Neural cell (in vitro differentiated cells): ENCODE data around the gene SEC14L1. TPM values are rescaled to one million over a fixed set of nuclear protein-coding genes. Genes with fewer than 3 reads are reported as not detected.

Experiments
- H2AFZ ChIP-seq: fragments of 200-600, 300-800 bp; sonication (generic), shearing (Covaris generic); 2 replicates; pipeline ENCODE4 v1.6.0; 2014; ENCODE audit warnings: low read depth, mild to moderate bottlenecking, antibody characterized with exemption, low read length, moderate library complexity
- H3F3A ChIP-seq: fragments of 200-600 bp; shearing (Covaris generic); 2 replicates; pipeline ENCODE4 v1.6.1; 2016; ENCODE audit warnings: mild to moderate bottlenecking, moderate library complexity, mixed read lengths, antibody characterized with exemption, low read length; ENCODE audit not compliant: insufficient read depth, poor library complexity, severe bottlenecking
- H3K27ac ChIP-seq: fragments of 200-600, 300-800 bp; sonication (generic), shearing (Covaris generic); 2 replicates; pipeline ENCODE4 v1.5.1; 2014; ENCODE audit warnings: mild to moderate bottlenecking, low read length, moderate library complexity
- H3K27me3 ChIP-seq: fragments of 300-800, 200-600 bp; sonication (generic), shearing (Covaris generic); 2 replicates; pipeline ENCODE4 v1.6.0; 2014; ENCODE audit warnings: mild to moderate bottlenecking, low read depth, low read length, moderate library complexity; ENCODE audit not compliant: insufficient read depth
- H3K36me3 ChIP-seq: fragments of 300-800, 200-600 bp; sonication (generic), shearing (Covaris generic); 2 replicates; pipeline ENCODE4 v1.5.1; 2014; ENCODE audit warnings: mild to moderate bottlenecking, antibody characterized with exemption, low read length, moderate library complexity; ENCODE audit not compliant: insufficient read depth
- H3K4me2 ChIP-seq: fragments of 300-800, 200-600 bp; sonication (generic), shearing (Covaris generic); 2 replicates; pipeline ENCODE4 v1.6.0; 2014; ENCODE audit warnings: mild to moderate bottlenecking, low read length
- H3K4me3 ChIP-seq: fragments of 300-800, 200-600 bp; sonication (generic), shearing (Covaris generic); 2 replicates; pipeline ENCODE4 v1.5.1; 2014; ENCODE audit warnings: mild to moderate bottlenecking, low read length, moderate library complexity
- H3K79me2 ChIP-seq: fragments of 200-600 bp; shearing (Covaris generic); replicated peaks from 2 replicates; pipeline ENCODE4 v1.6.0; 2014; ENCODE audit warnings: mild to moderate bottlenecking, low read length, moderate library complexity; ENCODE audit not compliant: insufficient read depth
- H3K9ac ChIP-seq: fragments of 300-800, 200-600 bp; sonication (generic), shearing (Covaris generic); 2 replicates; pipeline ENCODE4 v1.6.1; 2016; ENCODE audit warnings: mild to moderate bottlenecking, low read length, mixed read lengths
- H3K9me2 ChIP-seq: fragments of 200-600 bp; shearing (Covaris generic); 2 replicates; pipeline ENCODE4 v1.6.1; 2016; ENCODE audit warnings: mild to moderate bottlenecking, low read length, mixed read lengths; ENCODE audit not compliant: insufficient read depth
- H3K9me3 ChIP-seq: fragments of 200-600, 300-800 bp; sonication (generic), shearing (Covaris generic); 2 replicates; pipeline ENCODE4 v1.6.1; 2016; ENCODE audit warnings: mild to moderate bottlenecking, mixed run types, low read length, moderate library complexity, mixed read lengths
- H4K20me1 ChIP-seq: fragments of 200-600 bp; shearing (Covaris generic); 2 replicates; pipeline ENCODE4 v1.6.1; 2016; ENCODE audit warnings: mild to moderate bottlenecking, mixed run types; ENCODE audit not compliant: insufficient read depth
- EP300 ChIP-seq: fragments of 450-650 bp; conservative IDR thresholded peaks from 2 replicates; pipeline ENCODE4 v1.6.1; 2014; ENCODE audit warnings: antibody characterized with exemption, mild to moderate bottlenecking, moderate library complexity; ENCODE audit not compliant: poor library complexity, severe bottlenecking
- EZH2 ChIP-seq: fragments of 200-600, 300-800 bp; shearing (Covaris generic), sonication (generic); IDR thresholded peaks from 2 replicates; pipeline ENCODE4 v1.6.1; 2014; ENCODE audit warnings: antibody characterized with exemption, low read length, borderline replicate concordance, mild to moderate bottlenecking; ENCODE audit not compliant: insufficient read depth, poor library complexity, severe bottlenecking
- MXI1 ChIP-seq: fragments of 450-650 bp; conservative IDR thresholded peaks from 2 replicates; pipeline ENCODE4 v1.6.1; 2014; ENCODE audit warnings: antibody characterized with exemption, mild to moderate bottlenecking; ENCODE audit not compliant: poor library complexity, severe bottlenecking
- POLR2AphosphoS5 ChIP-seq: IDR thresholded peaks from 2 replicates; pipeline ENCODE4 v1.6.1; 2012
- RAD21 ChIP-seq: fragments of 450-650 bp; conservative IDR thresholded peaks from 2 replicates; pipeline ENCODE4 v1.6.1; 2014; ENCODE audit warnings: antibody characterized with exemption, mild to moderate bottlenecking, moderate library complexity
- SMC3 ChIP-seq: fragments of 450-650 bp; conservative IDR thresholded peaks from 2 replicates; pipeline ENCODE4 v1.6.1; 2014; ENCODE audit warnings: antibody characterized with exemption, mild to moderate bottlenecking, moderate library complexity; ENCODE audit not compliant: poor library complexity
- TAF1 ChIP-seq: IDR thresholded peaks from 2 replicates; pipeline ENCODE4 v1.6.1; 2012; ENCODE audit warnings: low read depth
- polyA plus RNA-seq: library from polyadenylated mRNA; depleted of rRNA; stranded (reverse); fragments of >200 nt; gene quantifications from 2 replicates; pipeline ENCODE4 v1.2.3, GENCODE V29; 2014
- TF ChIP-seq, protein P1 (sequence below): IDR thresholded peaks from 2 replicates; pipeline ENCODE4 v1.6.1; 2012; ENCODE audit warnings: borderline replicate concordance
- TF ChIP-seq, protein P2 (sequence below): fragments of 450-650 bp; IDR thresholded peaks from 2 replicates; pipeline ENCODE4 v1.5.1; 2014; ENCODE audit warnings: antibody characterized with exemption, mild to moderate bottlenecking, moderate library complexity; ENCODE audit not compliant: poor library complexity, severe bottlenecking

The SEC14L1 gene
- polyA plus RNA-seq, 1 donor from 2014 or later, result 40.4 TPM

DNA sequence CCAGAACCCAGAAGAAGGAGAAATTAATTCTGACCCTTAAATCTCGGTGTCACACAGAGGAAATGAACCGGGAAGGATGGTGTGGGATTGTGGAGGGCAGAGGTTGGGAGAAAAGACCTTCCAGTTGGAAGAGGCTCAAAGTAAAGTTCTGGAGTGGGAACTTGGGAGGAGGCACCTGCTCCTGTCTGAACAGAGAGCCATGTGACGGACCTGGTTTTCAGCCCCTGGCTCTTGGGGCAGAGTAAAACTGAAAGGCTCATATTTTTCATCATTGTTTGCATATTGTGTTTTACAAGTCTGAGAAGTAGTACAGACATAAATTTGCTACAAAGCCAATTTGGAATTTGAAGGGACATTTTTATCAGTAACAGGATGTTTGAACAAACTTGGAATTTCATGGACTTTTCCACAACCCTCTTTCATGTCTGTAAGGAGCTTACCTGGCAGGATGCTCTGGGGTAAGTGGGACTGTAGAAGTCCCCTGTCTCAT is 24.4 kb upstream of the SEC14L1 start:
- no peaks in the 10 kb centered on the region for H4K20me1 ChIP-seq
- peak overlapping the region; percentile 95 for H3K27ac ChIP-seq
- no peak for TF ChIP-seq MXI1
- no peak for TF ChIP-seq SMC3
- TF ChIP-seq RAD21, result no peak
- no peak for TF ChIP-seq EP300
- TF ChIP-seq, protein P1, sequence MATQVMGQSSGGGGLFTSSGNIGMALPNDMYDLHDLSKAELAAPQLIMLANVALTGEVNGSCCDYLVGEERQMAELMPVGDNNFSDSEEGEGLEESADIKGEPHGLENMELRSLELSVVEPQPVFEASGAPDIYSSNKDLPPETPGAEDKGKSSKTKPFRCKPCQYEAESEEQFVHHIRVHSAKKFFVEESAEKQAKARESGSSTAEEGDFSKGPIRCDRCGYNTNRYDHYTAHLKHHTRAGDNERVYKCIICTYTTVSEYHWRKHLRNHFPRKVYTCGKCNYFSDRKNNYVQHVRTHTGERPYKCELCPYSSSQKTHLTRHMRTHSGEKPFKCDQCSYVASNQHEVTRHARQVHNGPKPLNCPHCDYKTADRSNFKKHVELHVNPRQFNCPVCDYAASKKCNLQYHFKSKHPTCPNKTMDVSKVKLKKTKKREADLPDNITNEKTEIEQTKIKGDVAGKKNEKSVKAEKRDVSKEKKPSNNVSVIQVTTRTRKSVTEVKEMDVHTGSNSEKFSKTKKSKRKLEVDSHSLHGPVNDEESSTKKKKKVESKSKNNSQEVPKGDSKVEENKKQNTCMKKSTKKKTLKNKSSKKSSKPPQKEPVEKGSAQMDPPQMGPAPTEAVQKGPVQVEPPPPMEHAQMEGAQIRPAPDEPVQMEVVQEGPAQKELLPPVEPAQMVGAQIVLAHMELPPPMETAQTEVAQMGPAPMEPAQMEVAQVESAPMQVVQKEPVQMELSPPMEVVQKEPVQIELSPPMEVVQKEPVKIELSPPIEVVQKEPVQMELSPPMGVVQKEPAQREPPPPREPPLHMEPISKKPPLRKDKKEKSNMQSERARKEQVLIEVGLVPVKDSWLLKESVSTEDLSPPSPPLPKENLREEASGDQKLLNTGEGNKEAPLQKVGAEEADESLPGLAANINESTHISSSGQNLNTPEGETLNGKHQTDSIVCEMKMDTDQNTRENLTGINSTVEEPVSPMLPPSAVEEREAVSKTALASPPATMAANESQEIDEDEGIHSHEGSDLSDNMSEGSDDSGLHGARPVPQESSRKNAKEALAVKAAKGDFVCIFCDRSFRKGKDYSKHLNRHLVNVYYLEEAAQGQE, result no peak
- TF ChIP-seq EZH2, result no peak
- TF ChIP-seq, protein P2, sequence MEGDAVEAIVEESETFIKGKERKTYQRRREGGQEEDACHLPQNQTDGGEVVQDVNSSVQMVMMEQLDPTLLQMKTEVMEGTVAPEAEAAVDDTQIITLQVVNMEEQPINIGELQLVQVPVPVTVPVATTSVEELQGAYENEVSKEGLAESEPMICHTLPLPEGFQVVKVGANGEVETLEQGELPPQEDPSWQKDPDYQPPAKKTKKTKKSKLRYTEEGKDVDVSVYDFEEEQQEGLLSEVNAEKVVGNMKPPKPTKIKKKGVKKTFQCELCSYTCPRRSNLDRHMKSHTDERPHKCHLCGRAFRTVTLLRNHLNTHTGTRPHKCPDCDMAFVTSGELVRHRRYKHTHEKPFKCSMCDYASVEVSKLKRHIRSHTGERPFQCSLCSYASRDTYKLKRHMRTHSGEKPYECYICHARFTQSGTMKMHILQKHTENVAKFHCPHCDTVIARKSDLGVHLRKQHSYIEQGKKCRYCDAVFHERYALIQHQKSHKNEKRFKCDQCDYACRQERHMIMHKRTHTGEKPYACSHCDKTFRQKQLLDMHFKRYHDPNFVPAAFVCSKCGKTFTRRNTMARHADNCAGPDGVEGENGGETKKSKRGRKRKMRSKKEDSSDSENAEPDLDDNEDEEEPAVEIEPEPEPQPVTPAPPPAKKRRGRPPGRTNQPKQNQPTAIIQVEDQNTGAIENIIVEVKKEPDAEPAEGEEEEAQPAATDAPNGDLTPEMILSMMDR, result no peak
- TF ChIP-seq TAF1, result no peak
- TF ChIP-seq POLR2AphosphoS5, result no peak
- no peaks in the 10 kb centered on the region for H3K9me3 ChIP-seq
- H3K9me2 ChIP-seq, result no peaks in the 10 kb centered on the region
- no peaks in the 10 kb centered on the region for H3K79me2 ChIP-seq
- H2AFZ ChIP-seq, result no peak overlapping the region
- H3K36me3 ChIP-seq, result no peaks in the 10 kb centered on the region
- no peak overlapping the region for H3K4me2 ChIP-seq
- H3K4me3 ChIP-seq, result no peak overlapping the region
- H3K9ac ChIP-seq, result no peak overlapping the region
- peaks cover 5% of the 10 kb centered on the region for H3F3A ChIP-seq
- no peaks in the 10 kb centered on the region for H3K27me3 ChIP-seq

DNA sequence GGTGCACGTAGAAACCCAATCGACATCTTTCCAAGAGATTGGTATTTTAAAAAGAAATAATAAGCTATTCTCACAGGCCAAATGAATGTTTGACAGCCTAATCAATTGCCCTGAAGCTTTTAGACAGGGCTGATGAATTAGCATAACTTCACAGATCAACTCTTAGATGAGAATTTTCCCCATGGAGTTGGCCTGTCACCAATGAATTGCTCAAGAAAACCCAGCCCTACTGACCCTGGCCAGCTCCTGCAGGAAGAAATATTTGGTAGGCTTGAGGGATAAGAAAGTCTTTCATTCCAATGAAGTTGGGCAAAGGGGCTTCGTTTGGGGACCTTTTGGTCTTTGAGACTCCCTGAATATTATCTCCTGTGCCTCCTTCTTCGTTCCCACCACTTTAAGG is 23.4 kb upstream of the SEC14L1 start:
- peak overlapping the region; percentile 95 for H3K27ac ChIP-seq
- no peak overlapping the region for H3K4me2 ChIP-seq
- peaks cover 5% of the 10 kb centered on the region for H3F3A ChIP-seq
- peak overlapping the region; percentile 48 for H3K4me3 ChIP-seq
- H3K79me2 ChIP-seq, result no peaks in the 10 kb centered on the region
- no peaks in the 10 kb centered on the region for H3K9me2 ChIP-seq
- H3K27me3 ChIP-seq, result no peaks in the 10 kb centered on the region
- H2AFZ ChIP-seq, result no peak overlapping the region
- H3K36me3 ChIP-seq, result no peaks in the 10 kb centered on the region
- H4K20me1 ChIP-seq, result no peaks in the 10 kb centered on the region
- peak overlapping the region; percentile 63 for H3K9ac ChIP-seq
- TF ChIP-seq SMC3 (no peak), EZH2 (no peak), MXI1 (no peak), POLR2AphosphoS5 (no peak), TAF1 (no peak), RAD21 (no peak), EP300 (no peak)
- TF ChIP-seq, protein P2, result no peak
- TF ChIP-seq, protein P1, result no peak
- no peaks in the 10 kb centered on the region for H3K9me3 ChIP-seq
